ENCODE measurements around the gene FHOD1. TPM values are rescaled to one million over a fixed set of nuclear protein-coding genes. Genes with fewer than 3 reads are reported as not detected.

Gene FHOD1
- total and polyA plus RNA-seq, 9 of the 15 experiments (the other 6 are each of a cell fraction or from before 2014, with no cell fraction given) = 18.7 to 126 (median 32.3) TPM

DNA sequence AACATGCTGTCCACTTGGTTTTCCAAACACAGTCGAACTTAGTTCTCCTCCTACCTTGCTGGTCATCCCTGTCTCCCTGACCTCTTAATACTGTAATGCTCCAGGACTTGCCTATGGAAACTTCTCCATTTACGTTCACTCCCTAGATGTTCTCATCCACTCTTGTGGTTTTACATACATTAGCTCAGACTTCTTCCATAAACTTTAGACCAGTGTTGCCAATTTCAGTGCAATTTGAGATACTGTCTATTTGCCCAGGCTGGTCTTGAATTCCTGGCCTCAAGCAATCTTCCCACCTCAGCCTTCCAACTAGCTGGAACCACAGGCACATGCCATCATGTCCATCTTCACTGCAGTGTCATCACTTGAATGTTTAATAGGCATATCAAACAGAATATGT is 65.0 kb downstream of the FHOD1 start:
- Histone ChIP-seq H3K9me3 (replicated peaks; ENCODE audit: control insufficient read depth, insufficient read depth, low read depth, low read length) (no peaks in the 10 kb centered on the region), H2AFZ (ENCODE audit: low read depth, low read length) (no peak overlapping the region), H3K4me3 (0 out of 2 replicates have a peak overlapping the region, but pooled peaks have one; percentile 61), H3K9ac (ENCODE audit: insufficient read depth in 1 of 2, low read depth in 2 of 2, low read length in 2 of 2) (peak overlapping the region in 1 of 2 experiments; percentile 81; a peak in 1 of 4 replicates), H3K4me2 (ENCODE audit: insufficient read depth, low read length) (peak overlapping the region; percentile 99), H3K4me1 (replicated peaks in 1 of 2; ENCODE audit: control insufficient read depth in 2 of 2, insufficient read depth in 2 of 2, low read length in 2 of 2) (peaks cover 13 to 56% of the 10 kb centered on the region in 2 experiments), H3K79me2 (ENCODE audit: control insufficient read depth, insufficient read depth, low read length) (peaks cover 14% of the 10 kb centered on the region), H3K27me3 (ENCODE audit: control insufficient read depth in 2 of 2, insufficient read depth in 2 of 2, low read length in 2 of 2) (no peaks in the 10 kb centered on the region), H4K20me1 (replicated peaks; ENCODE audit: control insufficient read depth, insufficient read depth, low read length) (peaks cover 11% of the 10 kb centered on the region), H3K9me1 (ENCODE audit: control insufficient read depth, insufficient read depth, low read length) (no peaks in the 10 kb centered on the region), H3K27ac (ENCODE audit: extremely low read depth, low read depth, low read length) (no peak overlapping the region), H3K36me3 (ENCODE audit: control insufficient read depth, insufficient read depth, low read length) (no peaks in the 10 kb centered on the region)
- POLR2A ChIA-PET = interaction anchor here (0.6 to 1.5 kb wide), 3 partner anchors 9 to 263 kb away, joined by 3 read pairs; no protein-coding TSS in a partner anchor
- FAIRE-seq = peak; percentile 60
- no peak for DNase-seq (ENCODE audit: extremely low read depth in 1 of 4, low spot score in 3 of 4)
- intact Hi-C loops (cut with micrococcal nuclease) (loop anchor here (10.0 kb wide), 2 partner anchors 167 to 227 kb away; no protein-coding TSS in a partner anchor), in situ Hi-C loops (cut with MboI) (no loop called here)
- TF ChIP-seq PRMT5 (CRISPR knock-in tag; IDR thresholded peaks at IDR 0.05) (no peak), ZNF79 (CRISPR knock-in tag; IDR thresholded peaks at IDR 0.05; ENCODE audit: low read depth) (no peak), MCM2 (IDR thresholded peaks at IDR 0.05; ENCODE audit: low read depth) (no peak), TRIM24 (IDR thresholded peaks at IDR 0.05) (no peak), DACH1 (IDR thresholded peaks at IDR 0.05; ENCODE audit: partially characterized antibody) (no peak), TFAM (CRISPR knock-in tag; conservative IDR thresholded peaks at IDR 0.05) (no peak), U2AF1 (optimal IDR thresholded peaks at IDR 0.05; ENCODE audit: low read depth, low read length) (no peak)
- TF ChIP-seq, protein P1, sequence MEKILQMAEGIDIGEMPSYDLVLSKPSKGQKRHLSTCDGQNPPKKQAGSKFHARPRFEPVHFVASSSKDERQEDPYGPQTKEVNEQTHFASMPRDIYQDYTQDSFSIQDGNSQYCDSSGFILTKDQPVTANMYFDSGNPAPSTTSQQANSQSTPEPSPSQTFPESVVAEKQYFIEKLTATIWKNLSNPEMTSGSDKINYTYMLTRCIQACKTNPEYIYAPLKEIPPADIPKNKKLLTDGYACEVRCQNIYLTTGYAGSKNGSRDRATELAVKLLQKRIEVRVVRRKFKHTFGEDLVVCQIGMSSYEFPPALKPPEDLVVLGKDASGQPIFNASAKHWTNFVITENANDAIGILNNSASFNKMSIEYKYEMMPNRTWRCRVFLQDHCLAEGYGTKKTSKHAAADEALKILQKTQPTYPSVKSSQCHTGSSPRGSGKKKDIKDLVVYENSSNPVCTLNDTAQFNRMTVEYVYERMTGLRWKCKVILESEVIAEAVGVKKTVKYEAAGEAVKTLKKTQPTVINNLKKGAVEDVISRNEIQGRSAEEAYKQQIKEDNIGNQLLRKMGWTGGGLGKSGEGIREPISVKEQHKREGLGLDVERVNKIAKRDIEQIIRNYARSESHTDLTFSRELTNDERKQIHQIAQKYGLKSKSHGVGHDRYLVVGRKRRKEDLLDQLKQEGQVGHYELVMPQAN (IDR thresholded peaks at IDR 0.05; ENCODE audit: borderline replicate concordance) = no peak
- TF ChIP-seq, protein P2, sequence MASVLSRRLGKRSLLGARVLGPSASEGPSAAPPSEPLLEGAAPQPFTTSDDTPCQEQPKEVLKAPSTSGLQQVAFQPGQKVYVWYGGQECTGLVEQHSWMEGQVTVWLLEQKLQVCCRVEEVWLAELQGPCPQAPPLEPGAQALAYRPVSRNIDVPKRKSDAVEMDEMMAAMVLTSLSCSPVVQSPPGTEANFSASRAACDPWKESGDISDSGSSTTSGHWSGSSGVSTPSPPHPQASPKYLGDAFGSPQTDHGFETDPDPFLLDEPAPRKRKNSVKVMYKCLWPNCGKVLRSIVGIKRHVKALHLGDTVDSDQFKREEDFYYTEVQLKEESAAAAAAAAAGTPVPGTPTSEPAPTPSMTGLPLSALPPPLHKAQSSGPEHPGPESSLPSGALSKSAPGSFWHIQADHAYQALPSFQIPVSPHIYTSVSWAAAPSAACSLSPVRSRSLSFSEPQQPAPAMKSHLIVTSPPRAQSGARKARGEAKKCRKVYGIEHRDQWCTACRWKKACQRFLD (CRISPR knock-in tag; IDR thresholded peaks at IDR 0.05) = no peak
- CTCF ChIA-PET (ENCODE audit: low intra/inter-chr PET ratio) = no interaction called here
- WGBS (ENCODE audit: insufficient coverage, low coverage, missing lambda C conversion rate) = 47% methylated on average over 2 of the region's 2 CpGs
- BruUV-seq (replicated peaks) = TSS peak; percentile 59
- ATAC-seq = no peak

All from K562 (cell line).